Measurements from ENCODE around the gene TCEA2.

TCEA2 gene

GRCh38 chr20:64090165-64090564 lies 27.2 kb downstream of the TCEA2 start:
- Histone ChIP-seq H3K9me3 (no peaks in the 10 kb centered on the region), H3K27me3 (peaks cover 12% of the 10 kb centered on the region), H3K4me1 (ENCODE audit: control insufficient read depth in 1 of 2, insufficient read depth in 1 of 2, low read depth in 1 of 2, low read length in 1 of 2) (no peaks in the 10 kb centered on the region), H3K27ac (no peak overlapping the region), H3K4me3 (ENCODE audit: low read depth in 1 of 2, low read length in 1 of 2) (no peak overlapping the region), H3K36me3 (peaks cover 8% of the 10 kb centered on the region)
- TF ChIP-seq, protein P1, sequence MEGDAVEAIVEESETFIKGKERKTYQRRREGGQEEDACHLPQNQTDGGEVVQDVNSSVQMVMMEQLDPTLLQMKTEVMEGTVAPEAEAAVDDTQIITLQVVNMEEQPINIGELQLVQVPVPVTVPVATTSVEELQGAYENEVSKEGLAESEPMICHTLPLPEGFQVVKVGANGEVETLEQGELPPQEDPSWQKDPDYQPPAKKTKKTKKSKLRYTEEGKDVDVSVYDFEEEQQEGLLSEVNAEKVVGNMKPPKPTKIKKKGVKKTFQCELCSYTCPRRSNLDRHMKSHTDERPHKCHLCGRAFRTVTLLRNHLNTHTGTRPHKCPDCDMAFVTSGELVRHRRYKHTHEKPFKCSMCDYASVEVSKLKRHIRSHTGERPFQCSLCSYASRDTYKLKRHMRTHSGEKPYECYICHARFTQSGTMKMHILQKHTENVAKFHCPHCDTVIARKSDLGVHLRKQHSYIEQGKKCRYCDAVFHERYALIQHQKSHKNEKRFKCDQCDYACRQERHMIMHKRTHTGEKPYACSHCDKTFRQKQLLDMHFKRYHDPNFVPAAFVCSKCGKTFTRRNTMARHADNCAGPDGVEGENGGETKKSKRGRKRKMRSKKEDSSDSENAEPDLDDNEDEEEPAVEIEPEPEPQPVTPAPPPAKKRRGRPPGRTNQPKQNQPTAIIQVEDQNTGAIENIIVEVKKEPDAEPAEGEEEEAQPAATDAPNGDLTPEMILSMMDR (IDR thresholded peaks at IDR 0.05) = no peak

DNA sequence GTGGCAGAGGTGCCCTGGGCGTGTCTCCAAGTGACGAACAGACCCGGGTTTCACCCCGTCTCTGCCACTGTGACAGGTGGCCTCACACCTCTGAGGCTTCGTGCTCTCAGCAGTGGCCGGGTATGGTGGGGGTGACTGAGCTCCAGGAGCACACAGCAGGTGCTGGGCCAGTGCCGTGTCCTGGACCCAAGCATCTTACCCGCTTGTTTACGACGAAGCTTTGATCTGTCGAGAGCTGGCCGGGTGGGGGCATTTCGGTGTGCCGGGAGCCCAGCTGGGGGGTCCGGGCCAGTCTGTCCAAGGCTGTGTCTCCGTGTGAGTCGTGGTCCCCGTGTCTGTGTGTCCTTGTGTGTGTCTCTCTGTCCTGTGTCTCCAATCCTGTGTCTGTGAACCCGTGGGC lies 28.3 kb downstream of the TCEA2 start:
- Histone ChIP-seq H3K4me3 (ENCODE audit: low read depth in 1 of 2, low read length in 1 of 2) (no peak overlapping the region), H3K27me3 (no peaks in the 10 kb centered on the region), H3K27ac (no peak overlapping the region), H3K4me1 (ENCODE audit: control insufficient read depth in 1 of 2, insufficient read depth in 1 of 2, low read depth in 1 of 2, low read length in 1 of 2) (no peaks in the 10 kb centered on the region), H3K36me3 (peaks cover 18% of the 10 kb centered on the region), H3K9me3 (no peaks in the 10 kb centered on the region)
- TF ChIP-seq, protein P1 (IDR thresholded peaks at IDR 0.05) = no peak

DNA sequence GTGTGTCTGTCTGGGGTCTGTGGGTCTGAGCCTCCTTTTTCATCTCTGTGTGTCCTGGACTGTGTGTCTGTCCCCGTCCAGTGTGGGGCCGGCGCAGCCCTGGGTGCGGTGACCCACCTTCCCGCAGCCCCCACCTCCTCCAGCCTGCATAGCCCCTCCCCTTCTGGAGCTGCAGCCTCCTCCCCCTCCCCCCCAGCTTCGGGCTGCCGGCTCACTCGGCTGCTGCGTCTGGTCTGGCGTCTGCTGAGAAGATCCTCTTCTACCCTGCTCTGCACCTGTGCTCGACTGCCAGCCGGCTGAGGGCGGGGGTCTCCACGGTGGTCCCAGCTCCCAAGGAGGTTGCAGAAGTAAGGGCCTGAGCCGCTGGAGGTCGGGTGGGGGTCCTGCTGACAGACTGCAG lies 28.8 kb downstream of the TCEA2 start:
- no peak overlapping the region for H3K4me3 ChIP-seq (ENCODE audit: low read depth in 1 of 2, low read length in 1 of 2)
- no peaks in the 10 kb centered on the region for H3K27me3 ChIP-seq
- H3K36me3 ChIP-seq = peaks cover 23% of the 10 kb centered on the region
- no peaks in the 10 kb centered on the region for H3K9me3 ChIP-seq
- TF ChIP-seq, protein P1 (IDR thresholded peaks at IDR 0.05) = no peak
- H3K27ac ChIP-seq = no peak overlapping the region
- no peaks in the 10 kb centered on the region for H3K4me1 ChIP-seq (ENCODE audit: control insufficient read depth in 1 of 2, insufficient read depth in 1 of 2, low read depth in 1 of 2, low read length in 1 of 2)

- TF ChIP-seq, protein P1 (IDR thresholded peaks at IDR 0.05) = no peak
- Histone ChIP-seq H3K36me3 (peaks cover 29% of the 10 kb centered on the region), H3K27me3 (no peaks in the 10 kb centered on the region), H3K4me1 (ENCODE audit: control insufficient read depth in 1 of 2, insufficient read depth in 1 of 2, low read depth in 1 of 2, low read length in 1 of 2) (no peaks in the 10 kb centered on the region), H3K4me3 (ENCODE audit: low read depth in 1 of 2, low read length in 1 of 2) (no peak overlapping the region), H3K9me3 (no peaks in the 10 kb centered on the region), H3K27ac (no peak overlapping the region)
These were observed 29.4 kb downstream of the TCEA2 start for GRCh38 chr20:64092258-64093012.

- Histone ChIP-seq H3K4me1 (ENCODE audit: control insufficient read depth in 1 of 2, insufficient read depth in 1 of 2, low read depth in 1 of 2, low read length in 1 of 2) (no peaks in the 10 kb centered on the region), H3K9me3 (no peaks in the 10 kb centered on the region)
- TF ChIP-seq, protein P1 (IDR thresholded peaks at IDR 0.05) = no peak
These were observed 30.1 kb downstream of the TCEA2 start for GRCh38 chr20:64093013-64093503.

More at GRCh38 chr20:64093013-64093503, 30.1 kb downstream of the TCEA2 start:
- Histone ChIP-seq H3K36me3 (peaks cover 36% of the 10 kb centered on the region), H3K27ac (no peak overlapping the region), H3K27me3 (no peaks in the 10 kb centered on the region), H3K4me3 (ENCODE audit: low read depth in 1 of 2, low read length in 1 of 2) (no peak overlapping the region)

All from neutrophil (primary cell).